HepG2 (cell line): Measurements from ENCODE around the gene ZNF628. TPM values are rescaled to one million over a fixed set of nuclear protein-coding genes. Genes with fewer than 3 reads are reported as not detected.
A peak's percentile ranks its signal among the peaks of the same experiment; 100 is the strongest.

ENCODE experiments used
- ATM ChIP-seq: fragments of 450-650 bp; IDR thresholded peaks from 2 replicates; pipeline ENCODE4 v1.7.1; 2017; ENCODE audit warnings: mild to moderate bottlenecking, borderline replicate concordance
- FOXJ3 ChIP-seq: sonication (generic); formaldehyde crosslinking; IDR thresholded peaks from 2 replicates; pipeline ENCODE4 v1.4.0; 2020; ENCODE audit warnings: missing genetic modification reagents, mild to moderate bottlenecking, borderline replicate concordance
- HCFC1 ChIP-seq: fragments of 150-350 bp; IDR thresholded peaks from 2 replicates; pipeline ENCODE4 v1.6.1; 2014; ENCODE audit warnings: low read depth, low read length
- HNRNPLL ChIP-seq: fragments of 200-400 bp; formaldehyde crosslinking; IDR thresholded peaks from 2 replicates; pipeline ENCODE4 v1.6.1; 2017; ENCODE audit warnings: mild to moderate bottlenecking, low read depth, low read length; ENCODE audit not compliant: poor library complexity, severe bottlenecking
- KAT2B ChIP-seq: fragments of 150-350 bp; IDR thresholded peaks from 2 replicates; pipeline ENCODE4 v1.6.1; 2014; ENCODE audit warnings: low read depth, low read length, borderline replicate concordance
- KDM1A ChIP-seq: IDR thresholded peaks from 2 replicates; pipeline ENCODE4 v1.6.1; 2016; ENCODE audit warnings: missing compliant biosample characterization
- LCORL ChIP-seq, 2 experiments: fragments of 450-650 bp in 1 of 2; sonication (generic) in 1 of 2; formaldehyde crosslinking in 1 of 2; IDR thresholded peaks; 2 replicates each; pipeline versions ENCODE4 v1.5.0 to v1.6.1; 2017 to 2020; ENCODE audit warnings: antibody characterized with exemption in 1 of 2, missing genetic modification reagents in 1 of 2
- MEF2D ChIP-seq: sonication (generic); formaldehyde crosslinking; IDR thresholded peaks from 2 replicates; pipeline ENCODE4 v1.5.1; 2020; ENCODE audit warnings: mild to moderate bottlenecking, missing genetic modification reagents
- NR1H2 ChIP-seq: sonication (generic); formaldehyde crosslinking; IDR thresholded peaks from 2 replicates; pipeline ENCODE4 v1.8.1; 2022; ENCODE audit warnings: low read depth, missing genetic modification reagents, borderline replicate concordance
- PAX8 ChIP-seq: sonication (generic); formaldehyde crosslinking; IDR thresholded peaks from 2 replicates; pipeline ENCODE4 v1.8.0; 2022; ENCODE audit warnings: mild to moderate bottlenecking, missing genetic modification reagents, borderline replicate concordance
- RARG ChIP-seq: sonication (generic); formaldehyde crosslinking; IDR thresholded peaks from 2 replicates; pipeline ENCODE4 v1.4.0; 2020; ENCODE audit warnings: low read depth, mild to moderate bottlenecking, missing genetic modification reagents
- SAP130 ChIP-seq: IDR thresholded peaks from 2 replicates; pipeline ENCODE4 v1.6.1; 2016; ENCODE audit warnings: low read depth
- THAP9 ChIP-seq: sonication (generic); formaldehyde crosslinking; IDR thresholded peaks from 2 replicates; pipeline ENCODE4; 2020; ENCODE audit warnings: missing genetic modification reagents, mild to moderate bottlenecking, borderline replicate concordance
- ZBTB33 ChIP-seq: sonication (generic); formaldehyde crosslinking; IDR thresholded peaks from 2 replicates; pipeline ENCODE4 v1.4.0; 2020; ENCODE audit warnings: missing genetic modification reagents
- ZC3H4 ChIP-seq: sonication (generic); formaldehyde crosslinking; IDR thresholded peaks from 2 replicates; pipeline ENCODE4 v1.4.0; 2020; ENCODE audit warnings: missing genetic modification reagents, borderline replicate concordance
- ZFP62 ChIP-seq: sonication (generic); formaldehyde crosslinking; IDR thresholded peaks from 2 replicates; pipeline ENCODE4 v1.4.0; 2020; ENCODE audit warnings: missing genetic modification reagents
- ZNF292 ChIP-seq: sonication (generic); formaldehyde crosslinking; IDR thresholded peaks from 2 replicates; pipeline ENCODE4 v1.8.1; 2022; ENCODE audit warnings: mild to moderate bottlenecking, low read depth, missing genetic modification reagents, borderline replicate concordance
- ZNF431 ChIP-seq: sonication (generic); formaldehyde crosslinking; IDR thresholded peaks from 2 replicates; pipeline ENCODE4 v1.9.0; 2022; ENCODE audit warnings: missing genetic modification reagents, low read depth, mild to moderate bottlenecking, borderline replicate concordance
- ZNF503 ChIP-seq: sonication (generic); formaldehyde crosslinking; IDR thresholded peaks from 2 replicates; pipeline ENCODE4 v1.4.0; 2020; ENCODE audit warnings: missing genetic modification reagents
- ZNF530 ChIP-seq: sonication (generic); formaldehyde crosslinking; IDR thresholded peaks from 2 replicates; pipeline ENCODE4 v1.5.0; 2020; ENCODE audit warnings: low read depth, mild to moderate bottlenecking, missing genetic modification reagents
- ZNF672 ChIP-seq: sonication (generic); formaldehyde crosslinking; IDR thresholded peaks from 2 replicates; pipeline ENCODE4 v1.8.1; 2022; ENCODE audit warnings: missing genetic modification reagents
- ZNF703 ChIP-seq: sonication (generic); formaldehyde crosslinking; IDR thresholded peaks from 2 replicates; pipeline ENCODE4 v1.5.1; 2020; ENCODE audit warnings: missing genetic modification reagents, mild to moderate bottlenecking, moderate library complexity, borderline replicate concordance
- polyA plus RNA-seq, 8 experiments: library from polyadenylated mRNA; depleted of rRNA in 3 of 8; stranded (reverse) in 7 of 8; unstranded in 1 of 8; fragments of >200 nt; fragmentation: Illumina TruSeq in 4 of 8; extraction: Trizol in 4 of 8; gene quantifications; 2 replicates each; pipeline versions ENCODE4 v1.2.1 to v1.2.3, GENCODE V29; 2011 to 2016; ENCODE audit warnings: low read depth in 4 of 8, missing spikeins in 1 of 8, mixed read lengths in 1 of 8; ENCODE audit not compliant: insufficient read depth in 1 of 8
- total RNA-seq, 5 experiments: library from RNA; depleted of rRNA; stranded (reverse); fragments of >200 nt; fragmentation: Illumina TruSeq; extraction: Trizol; gene quantifications; 2 replicates each; pipeline ENCODE4 v1.2.3, GENCODE V29; 2016; ENCODE audit warnings: low read depth in 1 of 5
- TF ChIP-seq, protein P1 (sequence below): IDR thresholded peaks from 2 replicates; pipeline ENCODE4 v1.6.1; 2016

Gene ZNF628
- total and polyA plus RNA-seq, 2 of the 13 experiments (the other 11 are each of a cell fraction or from before 2014, with no cell fraction given): 0.54 to 1.2 TPM

DNA sequence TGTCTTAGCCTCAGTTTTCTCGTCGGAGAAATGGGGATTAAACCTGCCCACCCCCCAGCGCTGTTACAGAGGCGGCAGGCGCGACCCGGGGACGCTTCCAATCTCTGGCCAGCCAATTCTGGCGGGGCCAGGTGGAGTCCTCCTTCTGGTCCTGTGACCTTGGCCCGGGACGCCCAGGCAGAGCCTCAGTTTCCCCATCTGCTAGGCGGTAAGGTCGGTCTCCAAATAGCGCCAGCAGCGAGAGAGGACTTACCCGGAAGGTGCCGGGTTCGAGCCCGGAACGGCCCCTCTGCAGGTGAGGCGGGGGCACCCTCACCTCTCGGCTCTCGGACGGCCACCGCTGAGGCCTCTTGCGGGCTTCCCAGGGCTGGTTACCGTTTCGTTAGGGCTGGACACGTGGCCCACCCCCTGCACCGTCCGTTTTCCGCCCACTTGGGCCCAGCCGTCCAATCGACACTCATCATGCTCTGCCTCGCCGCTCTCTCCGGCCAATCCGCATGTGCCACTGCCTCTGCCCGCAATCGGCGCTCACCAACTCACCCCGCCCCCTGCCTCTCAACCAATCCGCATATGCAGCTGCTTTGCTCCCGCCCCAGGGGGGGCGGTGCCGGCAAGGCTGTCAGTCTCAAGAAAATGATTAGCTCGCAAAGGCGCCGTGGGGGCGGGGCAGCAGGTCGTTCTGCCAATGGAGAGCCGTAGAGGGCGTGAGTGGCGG is 15.0 kb upstream of the ZNF628 start, which contains the start of gene ISOC2 (continued):
- TF ChIP-seq ZBTB33 (CRISPR knock-in tag) (no peak), ZNF703 (CRISPR knock-in tag) (no peak), ZNF292 (CRISPR knock-in tag) (peak; percentile 62; the same call in 1 of the 2 replicates), ZNF503 (peak; percentile 44; the same call in 1 of the 2 replicates), SAP130 (CRISPR knock-in tag) (peak; percentile 80), PAX8 (CRISPR knock-in tag) (no peak), KAT2B (no peak), ZNF672 (CRISPR knock-in tag) (no peak), HCFC1 (no peak), RARG (CRISPR knock-in tag) (no peak), ZNF431 (CRISPR knock-in tag) (no peak), NR1H2 (CRISPR knock-in tag) (no peak), KDM1A (CRISPR knock-in tag) (peak; percentile 98), ZFP62 (CRISPR knock-in tag) (no peak), ATM (no peak), FOXJ3 (CRISPR knock-in tag) (peak; percentile 52), LCORL (IDR thresholded peaks at IDR 0.05) (no peak), LCORL (CRISPR knock-in tag; IDR thresholded peaks at IDR 0.05) (peak; percentile 70), ZC3H4 (CRISPR knock-in tag) (no peak), THAP9 (peak; percentile 87; the same call in 1 of the 2 replicates), ZNF530 (CRISPR knock-in tag) (no peak), HNRNPLL (peak; percentile 93), MEF2D (CRISPR knock-in tag) (no peak; the same call in 1 of the 2 replicates)
- TF ChIP-seq, protein P1, sequence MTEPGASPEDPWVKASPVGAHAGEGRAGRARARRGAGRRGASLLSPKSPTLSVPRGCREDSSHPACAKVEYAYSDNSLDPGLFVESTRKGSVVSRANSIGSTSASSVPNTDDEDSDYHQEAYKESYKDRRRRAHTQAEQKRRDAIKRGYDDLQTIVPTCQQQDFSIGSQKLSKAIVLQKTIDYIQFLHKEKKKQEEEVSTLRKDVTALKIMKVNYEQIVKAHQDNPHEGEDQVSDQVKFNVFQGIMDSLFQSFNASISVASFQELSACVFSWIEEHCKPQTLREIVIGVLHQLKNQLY (CRISPR knock-in tag): peak; percentile 74
